Activated T-cell treated with anti-CD3 and anti-CD28 coated beads, Interleukin-2, amount 50 U/mL, for 72 hours (primary cell): ENCODE data around the gene RIPOR2. TPM values are rescaled to one million over a fixed set of nuclear protein-coding genes. Genes with fewer than 3 reads are reported as not detected.

Source experiments
- ATAC-seq, 2 donors: fragments of 150-1000 bp; cut with Tn5 transposase; replicated peaks in 1 of 2; 2 replicates each; pipeline ENCODE4 v1.10.0; 2021; ENCODE audit warnings: moderate library complexity in 2 of 2, mild to moderate bottlenecking in 1 of 2
- DNase-seq, 2 donors: peaks; one replicate each; pipeline ENCODE4 v3.0.0; 2021 to 2022; ENCODE audit warnings: mixed read lengths in 1 of 2
- H3K27ac Mint-ChIP-seq: one replicate; pipeline ENCODE4 v1.8.0; 2022; ENCODE audit warnings: mild to moderate bottlenecking, moderate library complexity, mixed read lengths
- H3K27me3 Mint-ChIP-seq: one replicate; pipeline ENCODE4 v1.8.0; 2022; ENCODE audit warnings: low read depth, mixed read lengths
- H3K36me3 Mint-ChIP-seq, 2 donors: one replicate each; pipeline ENCODE4 v1.8.0; 2022; ENCODE audit warnings: mixed read lengths in 2 of 2, mild to moderate bottlenecking in 1 of 2; ENCODE audit not compliant: insufficient read depth in 2 of 2
- H3K4me1 Mint-ChIP-seq: one replicate; pipeline ENCODE4 v1.8.0; 2022; ENCODE audit warnings: low read depth, mixed read lengths
- H3K4me3 Mint-ChIP-seq, 2 donors: one replicate each; pipeline ENCODE4 v1.8.0; 2022; ENCODE audit warnings: mild to moderate bottlenecking in 2 of 2, mixed read lengths in 2 of 2, moderate library complexity in 2 of 2
- H3K9me3 Mint-ChIP-seq, 2 donors: one replicate each; pipeline ENCODE4 v1.8.0; 2022; ENCODE audit warnings: mixed read lengths in 2 of 2
- total RNA-seq, 2 donors: library from RNA; stranded (reverse); gene quantifications; one replicate each; pipeline ENCODE4 v1.2.3, GENCODE V29; 2022

The RIPOR2 gene
- total RNA-seq, 2 donors from 2014 or later, result 67.0 to 69.7 TPM

DNA sequence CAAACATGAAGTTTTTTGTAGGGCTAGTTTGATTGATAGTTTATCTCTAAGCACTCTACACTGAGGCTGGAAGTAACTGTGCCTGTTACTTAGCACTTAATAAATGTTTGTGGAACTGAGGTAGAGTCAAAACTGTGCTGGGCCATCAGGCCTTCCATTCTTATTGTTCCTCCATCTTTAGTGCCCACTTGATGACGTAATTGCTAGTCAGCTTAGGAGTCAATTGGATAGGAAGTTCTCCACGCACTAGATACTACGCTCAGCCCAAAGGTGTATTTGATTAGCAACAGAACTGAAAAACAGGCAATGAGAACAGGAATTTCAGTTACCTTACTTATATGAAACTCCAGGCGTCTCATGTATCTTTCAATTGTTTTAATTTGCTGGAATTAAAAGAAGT, 67.0 kb downstream of the RIPOR2 start:
- Mint-ChIP-seq H3K27ac (no peak overlapping the region), H3K27me3 (no peaks in the 10 kb centered on the region), H3K4me3 (no peak overlapping the region), H3K9me3 (no peaks in the 10 kb centered on the region), H3K36me3 (peaks cover 8 to 34% of the 10 kb centered on the region in 2 donors), H3K4me1 (peaks cover 48% of the 10 kb centered on the region)
- no peak for DNase-seq
- no peak for ATAC-seq

DNA sequence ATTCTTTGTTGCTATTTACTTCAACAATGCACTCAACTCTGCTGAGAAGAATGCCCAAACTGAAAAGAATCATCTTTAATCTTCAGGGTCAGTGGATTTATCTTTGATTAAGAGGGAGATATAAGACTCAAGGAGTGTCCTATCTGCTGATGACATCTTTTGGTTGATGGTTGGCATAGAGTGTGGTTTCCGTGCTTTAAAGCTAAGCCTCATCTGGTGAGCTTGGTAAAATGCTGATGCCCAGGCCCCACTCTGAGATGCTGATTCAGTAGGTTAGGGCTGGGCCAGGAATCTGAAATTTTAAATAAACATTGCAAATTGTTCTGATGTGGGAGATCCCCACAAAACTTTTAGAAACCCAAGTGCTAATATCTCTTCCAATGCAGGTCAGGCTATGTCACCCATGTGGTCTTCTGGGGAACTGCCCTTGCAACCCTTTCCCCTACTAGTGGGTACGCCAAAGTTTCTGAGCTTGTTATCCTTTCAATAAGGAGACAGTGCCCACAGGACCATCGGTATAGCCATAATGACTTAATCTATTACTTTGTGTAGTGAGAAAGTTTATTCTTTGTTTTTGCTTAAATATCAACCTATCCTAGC, 68.6 kb downstream of the RIPOR2 start:
- H3K36me3 Mint-ChIP-seq, result peaks cover 8 to 31% of the 10 kb centered on the region in 2 donors
- H3K27me3 Mint-ChIP-seq, result no peaks in the 10 kb centered on the region
- no peak for ATAC-seq
- DNase-seq, result no peak
- H3K4me3 Mint-ChIP-seq, result peak overlapping the region in 1 of 2 donors; percentile 45
- peak overlapping the region; percentile 95 for H3K27ac Mint-ChIP-seq
- peaks cover 64% of the 10 kb centered on the region for H3K4me1 Mint-ChIP-seq
- no peaks in the 10 kb centered on the region for H3K9me3 Mint-ChIP-seq

DNA sequence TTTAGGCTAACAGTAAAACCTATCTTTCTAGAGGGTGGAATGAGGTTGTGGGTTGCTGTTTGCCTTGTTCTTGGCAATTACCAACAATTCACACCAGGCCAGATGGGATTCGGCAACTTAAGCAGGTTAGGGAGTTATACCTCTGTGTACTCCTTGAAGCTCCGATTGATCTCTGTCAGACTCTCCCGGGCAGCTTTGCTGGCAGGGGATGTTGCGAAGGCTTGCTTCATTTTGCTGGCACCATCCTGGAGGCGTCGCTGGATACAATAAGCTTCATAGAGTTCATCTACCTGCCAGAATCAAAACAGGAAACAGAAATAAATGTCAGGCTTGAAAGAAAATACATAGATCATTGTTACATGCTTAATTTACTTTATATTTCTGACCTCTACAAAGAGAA, 70.6 kb downstream of the RIPOR2 start:
- Mint-ChIP-seq H3K9me3 (no peaks in the 10 kb centered on the region), H3K4me3 (no peak overlapping the region), H3K4me1 (peaks cover 85% of the 10 kb centered on the region), H3K27me3 (no peaks in the 10 kb centered on the region), H3K36me3 (peaks cover 8 to 25% of the 10 kb centered on the region in 2 donors), H3K27ac (peak overlapping the region; percentile 86)
- ATAC-seq, result no peak
- DNase-seq, result no peak

GRCh38 chr6:24864343-24864742, 71.4 kb downstream of the RIPOR2 start:
- Mint-ChIP-seq H3K9me3 (no peaks in the 10 kb centered on the region), H3K4me3 (no peak overlapping the region), H3K27ac (peak overlapping the region; percentile 86), H3K27me3 (no peaks in the 10 kb centered on the region), H3K4me1 (peaks cover 93% of the 10 kb centered on the region), H3K36me3 (peaks cover 9 to 32% of the 10 kb centered on the region in 2 donors)
- DNase-seq (no peak), ATAC-seq (no peak)

- peaks cover 4 to 32% of the 10 kb centered on the region in 2 donors for H3K36me3 Mint-ChIP-seq
- no peak for ATAC-seq
- no peaks in the 10 kb centered on the region for H3K9me3 Mint-ChIP-seq
- H3K4me3 Mint-ChIP-seq, result peak overlapping the region; percentile 3 to 44
- H3K4me1 Mint-ChIP-seq, result peaks cover 98% of the 10 kb centered on the region
- DNase-seq, result no peak
- no peaks in the 10 kb centered on the region for H3K27me3 Mint-ChIP-seq
- peak overlapping the region; percentile 74 for H3K27ac Mint-ChIP-seq
Observed at GRCh38 chr6:24861934-24862333, 73.8 kb downstream of the RIPOR2 start.

DNA sequence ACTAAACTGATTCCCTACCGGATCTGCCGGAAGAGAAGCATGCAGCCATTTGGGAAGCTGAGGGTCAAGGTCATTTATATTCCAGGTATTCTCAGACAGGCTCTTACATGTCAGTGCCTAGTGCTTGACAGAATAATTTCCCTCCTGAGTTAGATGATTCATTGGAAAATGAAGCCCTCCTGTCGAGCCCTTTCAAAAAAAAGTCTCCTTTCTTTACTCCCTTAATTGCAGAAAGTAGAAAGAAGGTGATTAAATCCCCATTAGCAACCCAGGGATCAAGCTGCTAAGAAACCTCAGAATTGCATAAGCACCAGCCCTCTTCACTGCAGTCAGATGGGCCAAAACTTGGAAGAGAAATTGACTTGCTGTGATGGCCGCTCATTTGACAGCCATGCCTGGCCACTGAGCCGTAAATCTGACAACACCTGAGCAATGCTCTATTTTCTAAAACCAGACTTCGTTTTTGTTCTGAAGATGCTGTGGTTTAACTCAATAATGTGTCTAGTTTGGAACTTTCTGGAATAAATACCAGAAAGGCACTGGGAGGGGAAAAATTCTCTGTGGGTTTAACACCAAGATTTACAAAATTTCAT, 76.1 kb downstream of the RIPOR2 start:
- H3K4me3 Mint-ChIP-seq, result peak overlapping the region; percentile 55 to 66
- peaks cover 93% of the 10 kb centered on the region for H3K4me1 Mint-ChIP-seq
- H3K27me3 Mint-ChIP-seq, result no peaks in the 10 kb centered on the region
- H3K9me3 Mint-ChIP-seq, result no peaks in the 10 kb centered on the region
- DNase-seq, result no peak
- peak overlapping the region; percentile 74 for H3K27ac Mint-ChIP-seq
- no peak for ATAC-seq
- H3K36me3 Mint-ChIP-seq, result peaks cover 4 to 36% of the 10 kb centered on the region in 2 donors

GRCh38 chr6:24859132-24859531, 76.6 kb downstream of the RIPOR2 start:
- DNase-seq (no peak), ATAC-seq (no peak)
- Mint-ChIP-seq H3K9me3 (no peaks in the 10 kb centered on the region), H3K4me1 (peaks cover 88% of the 10 kb centered on the region), H3K4me3 (peak overlapping the region; percentile 55 to 66), H3K27ac (peak overlapping the region; percentile 74), H3K36me3 (peaks cover 4 to 36% of the 10 kb centered on the region in 2 donors), H3K27me3 (no peaks in the 10 kb centered on the region)

GRCh38 chr6:24858177-24858653, 77.5 kb downstream of the RIPOR2 start:
- no peak for DNase-seq
- Mint-ChIP-seq H3K9me3 (no peaks in the 10 kb centered on the region), H3K4me1 (peaks cover 78% of the 10 kb centered on the region), H3K36me3 (peaks cover 4 to 39% of the 10 kb centered on the region in 2 donors), H3K27ac (peak overlapping the region; percentile 92), H3K4me3 (peak overlapping the region; percentile 55 to 79), H3K27me3 (no peaks in the 10 kb centered on the region)
- ATAC-seq, result peak; percentile 39 to 41

DNA sequence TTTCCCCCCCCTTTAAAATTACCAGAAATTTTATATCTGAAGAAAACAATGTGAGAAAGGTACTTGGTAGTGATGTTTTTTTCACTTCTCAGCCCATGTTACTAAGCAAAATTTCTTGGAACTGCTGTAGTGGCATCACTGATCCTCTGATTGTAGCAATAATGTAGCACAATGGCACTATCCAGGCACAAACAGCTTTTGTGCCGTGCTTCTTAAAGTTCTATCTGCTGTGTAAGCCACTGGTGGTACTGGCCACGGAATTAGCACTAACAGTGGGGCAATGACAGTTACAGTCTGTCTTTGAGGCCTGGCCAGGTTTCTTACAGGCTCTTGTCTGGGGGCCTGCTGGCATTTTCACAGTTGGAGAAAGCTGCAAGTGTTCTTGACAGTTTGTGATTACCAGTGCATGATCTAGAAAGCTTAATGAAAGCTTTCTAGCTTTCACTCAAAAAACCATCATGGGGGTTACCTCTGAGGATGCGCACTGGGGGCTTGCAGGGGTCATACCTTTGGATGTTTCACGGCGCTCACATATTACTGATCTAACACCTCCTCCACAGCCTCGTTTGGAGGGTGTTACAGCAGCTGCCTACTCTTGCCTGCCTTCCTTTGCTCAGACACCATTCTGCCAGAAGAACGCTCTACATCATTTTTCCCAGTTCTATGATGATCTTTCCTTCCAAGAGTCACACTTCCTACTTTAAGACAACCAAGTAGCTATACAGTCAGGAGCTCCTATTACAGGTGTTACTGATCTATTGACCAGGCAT, 78.7 kb downstream of the RIPOR2 start:
- ATAC-seq, result peak; percentile 52 to 55
- peaks cover 4 to 42% of the 10 kb centered on the region in 2 donors for H3K36me3 Mint-ChIP-seq
- peak overlapping the region; percentile 92 for H3K27ac Mint-ChIP-seq
- H3K27me3 Mint-ChIP-seq, result no peaks in the 10 kb centered on the region
- peak in 1 of 2 donors; percentile 22 for DNase-seq
- H3K4me1 Mint-ChIP-seq, result peaks cover 67% of the 10 kb centered on the region
- H3K4me3 Mint-ChIP-seq, result peak overlapping the region; percentile 7 to 64
- H3K9me3 Mint-ChIP-seq, result no peaks in the 10 kb centered on the region

DNA sequence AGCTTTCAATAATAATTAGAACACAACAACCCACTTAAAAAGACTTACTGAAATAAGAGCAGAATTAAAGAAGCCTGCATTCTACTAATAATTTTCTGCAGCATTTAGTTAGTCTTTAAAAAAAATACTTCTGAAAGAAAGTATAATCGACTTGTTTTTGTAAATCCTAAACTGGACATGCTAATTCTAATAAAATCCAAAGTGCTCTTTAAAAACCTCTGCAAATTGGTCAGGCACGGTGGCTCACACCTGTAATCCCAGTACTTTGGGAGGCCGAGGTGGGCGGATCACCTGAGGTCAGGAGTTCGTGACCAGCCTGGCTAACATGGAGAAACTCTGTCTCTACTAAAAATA, 79.5 kb downstream of the RIPOR2 start:
- H3K4me3 Mint-ChIP-seq, result peak overlapping the region; percentile 7 to 64

GRCh38 chr6:24855395-24856245, 80.1 kb downstream of the RIPOR2 start:
- peak; percentile 66 to 73 for DNase-seq
- ATAC-seq, result peak; percentile 59 to 67
- Mint-ChIP-seq H3K4me3 (peak overlapping the region; percentile 7 to 64), H3K27ac (peak overlapping the region; percentile 92), H3K36me3 (peaks cover 4 to 43% of the 10 kb centered on the region in 2 donors), H3K27me3 (no peaks in the 10 kb centered on the region), H3K9me3 (no peaks in the 10 kb centered on the region), H3K4me1 (peaks cover 52% of the 10 kb centered on the region)

More for the DNA sequence above, 79.5 kb downstream of the RIPOR2 start:
- peak overlapping the region; percentile 92 for H3K27ac Mint-ChIP-seq
- H3K4me1 Mint-ChIP-seq, result peaks cover 58% of the 10 kb centered on the region
- no peaks in the 10 kb centered on the region for H3K27me3 Mint-ChIP-seq
- ATAC-seq (no peak), DNase-seq (no peak)
- peaks cover 4 to 41% of the 10 kb centered on the region in 2 donors for H3K36me3 Mint-ChIP-seq
- no peaks in the 10 kb centered on the region for H3K9me3 Mint-ChIP-seq

GRCh38 chr6:24854077-24854666, 81.6 kb downstream of the RIPOR2 start:
- DNase-seq (no peak), ATAC-seq (no peak)
- no peaks in the 10 kb centered on the region for H3K9me3 Mint-ChIP-seq
- no peak overlapping the region for H3K4me3 Mint-ChIP-seq
- peak overlapping the region; percentile 95 for H3K27ac Mint-ChIP-seq
- H3K27me3 Mint-ChIP-seq, result no peaks in the 10 kb centered on the region
- H3K4me1 Mint-ChIP-seq, result peaks cover 46% of the 10 kb centered on the region
- peaks cover 5 to 43% of the 10 kb centered on the region in 2 donors for H3K36me3 Mint-ChIP-seq
